Measurements from ENCODE around the gene SHMT2. TPM values are rescaled to one million over a fixed set of nuclear protein-coding genes. Genes with fewer than 3 reads are reported as not detected.

Gene SHMT2
- total RNA-seq, 1 experiment from 2014 or later: 297 TPM

DNA sequence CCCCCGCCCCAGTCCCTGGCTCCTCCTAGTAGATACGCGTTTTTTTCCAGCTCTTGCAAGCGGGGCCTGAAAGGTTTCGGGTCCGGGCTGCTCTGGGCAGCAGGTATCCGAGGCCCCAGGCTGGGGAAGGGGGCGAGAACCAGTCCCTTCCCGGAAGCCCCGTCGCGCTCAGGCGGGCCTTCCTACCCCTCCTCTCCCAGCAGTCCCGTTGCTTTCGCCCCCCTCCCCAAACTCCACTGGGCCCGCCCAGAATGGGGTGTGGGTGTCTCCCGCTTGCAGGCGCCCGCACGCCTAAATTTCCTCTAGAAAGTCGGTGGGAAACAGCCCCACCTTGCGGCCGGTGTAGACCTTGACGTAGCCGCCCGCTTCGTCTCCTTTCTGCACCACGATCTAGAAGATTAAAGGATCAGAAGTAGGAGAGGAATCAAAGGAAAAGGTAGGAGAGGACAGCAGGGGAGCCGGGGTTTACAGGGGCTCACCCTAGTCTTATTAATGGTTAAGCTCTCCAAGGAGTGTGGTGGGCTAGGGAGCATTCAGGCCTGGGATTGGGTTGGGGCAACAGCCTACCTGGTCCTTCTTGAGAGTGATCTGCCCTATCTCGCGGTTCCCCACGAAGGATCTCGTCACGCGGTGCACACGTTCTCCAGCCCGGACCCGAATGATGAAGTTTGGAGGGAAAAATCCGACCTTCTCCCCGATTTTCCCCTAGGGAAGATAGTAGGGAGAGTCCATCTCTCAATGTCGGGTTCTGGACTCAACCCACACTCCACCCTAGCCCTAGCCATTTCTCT lies 14.2 kb downstream of the SHMT2 start:
- TF ChIP-seq GRHL2 (CRISPR knock-in tag; IDR thresholded peaks at IDR 0.05; ENCODE audit: insufficient replicate concordance, severe bottlenecking) (no peak), MYBL2 (CRISPR knock-in tag; IDR thresholded peaks at IDR 0.05) (no peak), ETV6 (CRISPR knock-in tag; IDR thresholded peaks at IDR 0.05) (0 out of 2 replicates have a peak, but pooled peaks have one; percentile 28), ZNF532 (CRISPR knock-in tag; IDR thresholded peaks at IDR 0.05; ENCODE audit: borderline replicate concordance) (no peak), SP1 (CRISPR knock-in tag; conservative IDR thresholded peaks at IDR 0.05) (peak; percentile 82), JUN (CRISPR knock-in tag; IDR thresholded peaks at IDR 0.05) (no peak), ZNF317 (CRISPR knock-in tag; IDR thresholded peaks at IDR 0.05; ENCODE audit: borderline replicate concordance, low read depth) (no peak), PRRX2 (CRISPR knock-in tag; IDR thresholded peaks at IDR 0.05) (no peak), FOXJ3 (CRISPR knock-in tag; IDR thresholded peaks at IDR 0.05; ENCODE audit: borderline replicate concordance) (no peak), ZNF416 (CRISPR knock-in tag; IDR thresholded peaks at IDR 0.05) (no peak), GTF2I (CRISPR knock-in tag; conservative IDR thresholded peaks at IDR 0.05) (no peak), CREM (CRISPR knock-in tag; IDR thresholded peaks at IDR 0.05) (no peak), TEAD1 (CRISPR knock-in tag; IDR thresholded peaks at IDR 0.05) (no peak)
- TF ChIP-seq, protein P1, sequence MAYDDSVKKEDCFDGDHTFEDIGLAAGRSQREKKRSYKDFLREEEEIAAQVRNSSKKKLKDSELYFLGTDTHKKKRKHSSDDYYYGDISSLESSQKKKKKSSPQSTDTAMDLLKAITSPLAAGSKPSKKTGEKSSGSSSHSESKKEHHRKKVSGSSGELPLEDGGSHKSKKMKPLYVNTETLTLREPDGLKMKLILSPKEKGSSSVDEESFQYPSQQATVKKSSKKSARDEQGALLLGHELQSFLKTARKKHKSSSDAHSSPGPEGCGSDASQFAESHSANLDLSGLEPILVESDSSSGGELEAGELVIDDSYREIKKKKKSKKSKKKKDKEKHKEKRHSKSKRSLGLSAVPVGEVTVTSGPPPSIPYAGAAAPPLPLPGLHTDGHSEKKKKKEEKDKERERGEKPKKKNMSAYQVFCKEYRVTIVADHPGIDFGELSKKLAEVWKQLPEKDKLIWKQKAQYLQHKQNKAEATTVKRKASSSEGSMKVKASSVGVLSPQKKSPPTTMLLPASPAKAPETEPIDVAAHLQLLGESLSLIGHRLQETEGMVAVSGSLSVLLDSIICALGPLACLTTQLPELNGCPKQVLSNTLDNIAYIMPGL (CRISPR knock-in tag; IDR thresholded peaks at IDR 0.05): peak; percentile 5; the same call in 1 of the 2 replicates
- TF ChIP-seq, protein P2, sequence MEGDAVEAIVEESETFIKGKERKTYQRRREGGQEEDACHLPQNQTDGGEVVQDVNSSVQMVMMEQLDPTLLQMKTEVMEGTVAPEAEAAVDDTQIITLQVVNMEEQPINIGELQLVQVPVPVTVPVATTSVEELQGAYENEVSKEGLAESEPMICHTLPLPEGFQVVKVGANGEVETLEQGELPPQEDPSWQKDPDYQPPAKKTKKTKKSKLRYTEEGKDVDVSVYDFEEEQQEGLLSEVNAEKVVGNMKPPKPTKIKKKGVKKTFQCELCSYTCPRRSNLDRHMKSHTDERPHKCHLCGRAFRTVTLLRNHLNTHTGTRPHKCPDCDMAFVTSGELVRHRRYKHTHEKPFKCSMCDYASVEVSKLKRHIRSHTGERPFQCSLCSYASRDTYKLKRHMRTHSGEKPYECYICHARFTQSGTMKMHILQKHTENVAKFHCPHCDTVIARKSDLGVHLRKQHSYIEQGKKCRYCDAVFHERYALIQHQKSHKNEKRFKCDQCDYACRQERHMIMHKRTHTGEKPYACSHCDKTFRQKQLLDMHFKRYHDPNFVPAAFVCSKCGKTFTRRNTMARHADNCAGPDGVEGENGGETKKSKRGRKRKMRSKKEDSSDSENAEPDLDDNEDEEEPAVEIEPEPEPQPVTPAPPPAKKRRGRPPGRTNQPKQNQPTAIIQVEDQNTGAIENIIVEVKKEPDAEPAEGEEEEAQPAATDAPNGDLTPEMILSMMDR (IDR thresholded peaks at IDR 0.05): peak; percentile 55; the same call in 1 of the 2 replicates
- TF ChIP-seq, protein P3, sequence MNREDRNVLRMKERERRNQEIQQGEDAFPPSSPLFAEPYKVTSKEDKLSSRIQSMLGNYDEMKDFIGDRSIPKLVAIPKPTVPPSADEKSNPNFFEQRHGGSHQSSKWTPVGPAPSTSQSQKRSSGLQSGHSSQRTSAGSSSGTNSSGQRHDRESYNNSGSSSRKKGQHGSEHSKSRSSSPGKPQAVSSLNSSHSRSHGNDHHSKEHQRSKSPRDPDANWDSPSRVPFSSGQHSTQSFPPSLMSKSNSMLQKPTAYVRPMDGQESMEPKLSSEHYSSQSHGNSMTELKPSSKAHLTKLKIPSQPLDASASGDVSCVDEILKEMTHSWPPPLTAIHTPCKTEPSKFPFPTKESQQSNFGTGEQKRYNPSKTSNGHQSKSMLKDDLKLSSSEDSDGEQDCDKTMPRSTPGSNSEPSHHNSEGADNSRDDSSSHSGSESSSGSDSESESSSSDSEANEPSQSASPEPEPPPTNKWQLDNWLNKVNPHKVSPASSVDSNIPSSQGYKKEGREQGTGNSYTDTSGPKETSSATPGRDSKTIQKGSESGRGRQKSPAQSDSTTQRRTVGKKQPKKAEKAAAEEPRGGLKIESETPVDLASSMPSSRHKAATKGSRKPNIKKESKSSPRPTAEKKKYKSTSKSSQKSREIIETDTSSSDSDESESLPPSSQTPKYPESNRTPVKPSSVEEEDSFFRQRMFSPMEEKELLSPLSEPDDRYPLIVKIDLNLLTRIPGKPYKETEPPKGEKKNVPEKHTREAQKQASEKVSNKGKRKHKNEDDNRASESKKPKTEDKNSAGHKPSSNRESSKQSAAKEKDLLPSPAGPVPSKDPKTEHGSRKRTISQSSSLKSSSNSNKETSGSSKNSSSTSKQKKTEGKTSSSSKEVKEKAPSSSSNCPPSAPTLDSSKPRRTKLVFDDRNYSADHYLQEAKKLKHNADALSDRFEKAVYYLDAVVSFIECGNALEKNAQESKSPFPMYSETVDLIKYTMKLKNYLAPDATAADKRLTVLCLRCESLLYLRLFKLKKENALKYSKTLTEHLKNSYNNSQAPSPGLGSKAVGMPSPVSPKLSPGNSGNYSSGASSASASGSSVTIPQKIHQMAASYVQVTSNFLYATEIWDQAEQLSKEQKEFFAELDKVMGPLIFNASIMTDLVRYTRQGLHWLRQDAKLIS (CRISPR knock-in tag; IDR thresholded peaks at IDR 0.05; ENCODE audit: borderline replicate concordance): no peak
- ATAC-seq (peak; percentile 8), DNase-seq (ENCODE audit: low spot score) (peak; percentile 94)
- ChIA-PET POLR2A (interaction anchor here (0.6 to 9.7 kb wide), 7 partner anchors 14 to 218 kb away, joined by 3 to 97 read pairs (median 7); partner anchors contain the start of genes NXPH4 and SHMT2), CTCF (interaction anchor here (0.6 to 18.5 kb wide), 50 partner anchors 8 to 1235 kb away, joined by 3 to 660 read pairs (median 6); partner anchors contain the start of genes GLI1, INHBC, INHBE and LRP1)
- no peaks in the 10 kb centered on the region for H3K9me3 Mint-ChIP-seq
- no peaks in the 10 kb centered on the region for H3K36me3 Mint-ChIP-seq
- H3K4me1 Mint-ChIP-seq: peaks cover 66% of the 10 kb centered on the region
- peak overlapping the region; percentile 83 for H3K4me3 Mint-ChIP-seq
- H3K27me3 Mint-ChIP-seq (ENCODE audit: low read depth): peaks cover 56% of the 10 kb centered on the region
- H3K27ac Mint-ChIP-seq: no peak overlapping the region
